ENCODE data around the gene MACROD2.

MACROD2 gene

GRCh38 chr20:14062786-14063185, 67.5 kb downstream of the MACROD2 start:
- no peak for DNase-seq

- DNase-seq = no peak
Measured at GRCh38 chr20:14064333-14064732, 69.0 kb downstream of the MACROD2 start.

DNA sequence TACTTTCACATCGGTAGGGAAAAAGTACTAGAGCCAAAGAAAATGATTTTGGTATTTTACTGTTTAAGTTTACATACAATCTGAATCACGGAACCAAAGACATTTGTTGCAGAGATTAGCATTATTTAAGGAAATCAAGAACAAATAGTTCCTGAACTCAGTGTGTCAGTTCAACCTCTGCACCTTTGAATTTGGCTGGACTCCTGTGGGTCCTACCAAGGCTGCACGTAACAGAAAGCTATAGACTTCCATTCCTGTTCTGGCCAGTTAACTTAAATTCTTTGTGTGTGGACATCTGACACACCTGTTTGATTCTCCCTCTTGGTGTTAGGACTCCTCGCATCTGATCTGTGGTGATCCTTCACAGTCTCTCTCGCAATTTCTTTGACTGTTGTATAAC, 69.6 kb downstream of the MACROD2 start:
- DNase-seq = no peak

GRCh38 chr20:14065774-14066173, 70.5 kb downstream of the MACROD2 start:
- DNase-seq = no peak

DNA sequence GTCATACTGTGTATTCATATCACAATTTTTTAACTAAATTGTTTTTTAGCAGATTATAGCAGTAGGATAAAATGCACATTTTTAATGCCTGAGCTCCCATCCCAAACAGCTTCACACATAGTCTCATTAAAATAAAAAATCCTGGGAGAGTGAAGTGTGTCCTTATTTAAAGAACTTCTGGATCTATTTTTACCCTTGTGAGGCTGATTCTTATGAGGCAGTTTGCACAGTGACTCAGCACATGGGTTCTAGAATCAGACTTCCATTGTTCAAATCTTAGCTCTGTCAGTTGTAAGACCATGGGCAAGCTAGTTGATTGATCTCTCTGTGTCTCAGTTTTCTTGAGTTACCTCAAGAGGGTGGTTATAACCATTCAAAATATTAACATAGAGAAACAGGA, 72.3 kb downstream of the MACROD2 start:
- DNase-seq = no peak

- no peak for DNase-seq
Measured at GRCh38 chr20:14069796-14070195, 74.5 kb downstream of the MACROD2 start.

DNA sequence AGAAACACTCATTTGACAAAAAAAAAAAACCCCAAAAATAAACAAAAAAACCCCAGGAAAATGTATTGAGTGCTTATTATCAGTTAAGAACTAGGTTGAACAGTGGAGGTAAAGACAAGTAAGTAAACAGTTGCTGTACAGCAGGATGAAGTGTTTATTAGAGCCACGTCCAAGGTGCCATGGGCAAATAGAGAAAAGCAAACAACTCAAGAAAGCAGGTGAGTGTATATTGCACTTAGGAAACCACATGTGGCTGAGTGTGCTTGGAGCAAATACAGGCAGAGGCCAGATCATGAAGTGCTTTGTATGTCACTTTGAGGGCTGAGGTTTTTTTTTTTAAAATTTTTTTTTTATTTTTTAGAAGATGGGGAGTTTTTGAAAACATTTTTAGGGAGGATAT, 98.3 kb downstream of the MACROD2 start:
- no peak for DNase-seq

- no peak for DNase-seq
Measured at GRCh38 chr20:14098261-14098660, 102.9 kb downstream of the MACROD2 start.

DNA sequence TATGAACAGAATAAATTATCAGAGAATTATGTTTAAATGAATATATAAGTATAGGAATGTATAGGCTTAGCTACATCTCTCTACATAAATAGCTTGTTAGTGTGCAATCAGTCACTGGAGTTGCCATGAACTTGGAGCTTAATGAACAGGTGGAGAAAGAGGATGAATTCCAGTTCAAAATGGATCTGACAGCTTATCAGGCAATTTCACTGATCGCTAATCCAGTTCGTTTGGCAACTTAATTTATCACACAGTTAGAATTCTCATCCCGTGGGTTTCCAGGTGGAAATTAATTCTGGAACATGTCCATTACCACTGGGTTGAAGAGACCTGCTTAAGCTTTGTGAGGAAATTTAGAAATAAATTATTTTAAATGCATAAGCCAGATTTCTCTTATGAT, 118.1 kb downstream of the MACROD2 start:
- no peak for DNase-seq

DNA sequence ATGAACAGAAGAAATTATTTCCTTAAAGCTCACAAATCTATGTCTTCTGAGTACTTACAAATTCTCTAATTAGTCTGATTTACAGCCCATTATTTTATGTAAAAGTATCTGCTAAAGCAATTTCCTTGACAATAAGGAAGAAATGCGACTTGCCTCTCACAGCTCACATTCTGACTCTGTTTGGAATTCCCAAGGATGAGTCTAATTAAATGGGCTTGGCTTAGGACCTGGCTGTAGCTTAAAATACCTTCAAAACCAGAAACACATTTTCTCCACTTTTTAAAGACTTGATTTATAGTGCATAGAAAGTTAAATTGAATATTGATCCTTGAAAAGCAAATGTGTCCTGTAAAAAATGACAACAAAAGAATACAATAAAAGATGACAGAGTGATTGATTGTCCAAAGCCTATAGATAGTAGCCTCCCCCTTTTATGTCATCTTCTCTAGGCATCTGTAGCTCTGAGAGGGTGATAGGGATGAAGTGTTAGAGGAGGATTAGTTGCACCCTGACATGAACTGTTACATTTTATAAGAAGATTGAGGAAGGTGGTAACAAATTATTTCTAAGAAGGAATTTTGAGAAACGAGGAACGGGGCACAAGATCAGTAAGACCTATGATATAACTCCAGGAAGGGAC, 118.9 kb downstream of the MACROD2 start:
- no peak for DNase-seq

GRCh38 chr20:14116037-14116436, 120.7 kb downstream of the MACROD2 start:
- no peak for DNase-seq

GRCh38 chr20:14117768-14118167, 122.5 kb downstream of the MACROD2 start:
- no peak for DNase-seq

- no peak for DNase-seq
Measured at GRCh38 chr20:14126856-14127255, 131.5 kb downstream of the MACROD2 start.

DNA sequence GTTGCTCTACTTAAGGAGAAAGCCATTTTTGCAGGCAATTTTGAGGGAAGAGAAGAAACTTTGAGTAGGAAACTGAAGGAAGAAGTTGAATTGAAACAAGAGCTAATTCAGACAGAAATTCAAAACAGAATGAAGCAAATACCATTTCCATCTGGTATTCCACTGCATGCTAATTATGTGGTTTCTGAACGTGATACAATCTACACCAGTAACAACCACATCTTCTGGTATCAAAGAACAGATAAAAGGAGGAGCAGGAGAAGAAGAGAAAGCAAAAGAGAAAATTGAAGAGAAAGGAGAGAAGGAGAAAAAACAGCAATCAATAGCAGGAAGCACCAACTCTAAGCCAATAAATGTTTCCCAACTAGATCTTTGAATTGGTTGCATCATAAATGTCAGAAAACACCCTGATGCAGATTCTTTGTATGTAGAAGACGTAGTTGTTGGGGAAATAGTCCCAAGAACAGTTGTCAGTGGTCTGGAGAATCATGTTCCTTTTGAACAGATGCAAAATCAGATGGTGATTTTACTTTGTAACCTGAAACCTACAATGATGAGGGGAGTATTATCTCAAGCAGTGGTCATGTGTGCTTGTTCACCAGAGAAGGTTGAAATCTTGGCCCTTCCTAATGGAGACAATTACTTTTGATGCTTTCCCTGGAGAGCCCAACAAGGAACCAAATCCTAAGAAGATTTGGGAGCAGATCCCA, 132.4 kb downstream of the MACROD2 start:
- no peak for DNase-seq

DNA sequence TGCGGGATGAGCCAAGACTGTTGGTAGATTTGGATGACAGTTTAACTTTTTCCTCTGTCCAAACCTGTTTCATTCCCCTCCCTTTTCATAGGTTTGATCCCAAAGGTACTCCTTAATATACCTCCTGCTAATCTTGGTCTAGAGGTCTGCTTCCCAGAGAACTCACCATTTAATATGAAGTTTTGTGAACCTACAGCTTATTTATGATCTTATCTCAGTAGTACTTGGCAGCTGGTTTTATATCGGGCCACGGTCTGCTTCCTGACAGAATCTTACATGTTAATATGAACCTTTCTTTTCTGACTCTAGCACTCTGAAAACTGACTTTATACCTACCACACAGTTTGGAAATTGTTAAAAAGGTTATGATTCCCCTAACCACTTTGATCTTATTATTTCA, 138.7 kb downstream of the MACROD2 start:
- DNase-seq = no peak

- DNase-seq = no peak
Measured at GRCh38 chr20:14142171-14142570, 146.9 kb downstream of the MACROD2 start.

GRCh38 chr20:14142964-14143627, 147.8 kb downstream of the MACROD2 start:
- no peak for DNase-seq

DNA sequence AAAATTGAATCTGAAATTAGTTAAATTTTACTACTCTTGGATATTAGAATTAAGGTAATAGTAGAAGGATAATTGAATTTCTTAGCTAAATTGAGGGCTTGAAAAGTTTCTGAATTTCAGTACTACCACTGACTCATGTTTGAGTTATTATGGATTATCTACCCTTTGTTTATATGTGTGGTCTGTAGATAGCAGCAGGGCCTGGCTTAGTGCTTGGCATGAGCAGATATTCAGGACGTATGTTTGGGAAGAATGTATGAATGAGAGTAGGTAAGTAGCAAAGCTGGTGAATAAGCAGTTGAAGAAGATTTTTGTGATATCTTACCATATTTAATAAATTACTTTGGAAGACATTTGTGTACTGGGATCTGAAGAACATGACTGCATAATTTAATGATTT, 152.7 kb downstream of the MACROD2 start:
- DNase-seq = no peak

DNA sequence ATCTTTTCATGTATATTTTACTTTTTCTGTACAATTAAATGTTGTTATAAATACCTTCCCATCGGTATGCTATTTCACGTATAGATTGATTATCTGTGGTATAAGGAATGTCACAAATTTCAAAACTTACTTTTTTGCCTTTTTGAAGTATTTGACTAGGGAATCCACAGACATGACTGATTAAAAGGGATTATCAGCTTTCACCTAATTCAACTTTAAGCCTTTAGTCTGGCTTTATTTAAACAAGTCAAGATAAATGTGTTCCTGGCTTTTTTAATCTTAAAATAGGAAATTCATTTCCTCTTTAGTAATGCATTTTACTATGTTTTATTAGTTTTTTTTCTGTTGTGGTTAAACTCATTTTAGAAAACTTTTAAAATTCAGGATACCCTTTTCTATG, 160.0 kb downstream of the MACROD2 start:
- DNase-seq = no peak

DNA sequence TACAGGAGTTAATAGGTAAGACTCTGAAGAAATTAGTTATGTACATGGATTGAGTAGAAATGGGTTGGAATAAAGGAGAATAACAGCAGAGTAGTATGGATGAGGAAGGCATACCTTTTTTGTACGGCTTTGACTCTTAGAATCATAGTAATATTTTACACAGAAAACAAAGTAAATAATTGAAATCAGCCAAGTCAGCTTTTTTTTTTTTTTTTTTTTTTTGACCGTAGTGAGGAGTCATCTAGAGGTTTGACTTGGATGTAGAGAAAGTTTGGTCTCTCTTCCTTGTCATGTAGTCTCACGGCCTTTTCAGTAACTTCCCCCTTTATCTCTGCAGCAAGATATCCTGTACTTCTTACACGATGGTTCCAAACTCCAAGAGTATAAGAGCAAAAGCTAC, 183.2 kb downstream of the MACROD2 start:
- no peak for DNase-seq

GRCh38 chr20:14178952-14179351, 183.6 kb downstream of the MACROD2 start:
- no peak for DNase-seq

GRCh38 chr20:14189794-14190402, 194.6 kb downstream of the MACROD2 start:
- no peak for DNase-seq

DNA sequence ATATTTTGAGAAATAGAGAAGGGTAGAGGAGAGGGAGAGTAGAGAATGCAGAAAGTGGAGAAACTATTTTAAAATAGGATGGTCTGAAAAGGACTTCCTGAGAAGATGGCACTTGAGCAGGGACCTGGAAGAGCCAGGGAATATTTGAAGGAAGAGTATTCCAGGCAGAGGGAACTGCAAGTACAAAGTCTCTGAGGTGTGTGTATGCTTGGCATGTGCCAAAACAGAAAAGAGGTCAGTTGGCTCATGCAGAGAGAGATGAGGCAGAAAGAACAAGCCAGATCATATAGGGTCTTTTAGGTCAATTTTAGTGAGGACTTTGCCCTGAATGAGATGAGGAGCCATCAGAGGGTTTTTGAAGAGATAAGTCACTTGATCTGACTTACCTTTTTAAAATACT, 196.2 kb downstream of the MACROD2 start:
- no peak for DNase-seq

GRCh38 chr20:14193443-14193842, 198.1 kb downstream of the MACROD2 start:
- DNase-seq = no peak

Measured in central memory CD4-positive, alpha-beta T cell (primary cell).